HL-60 (cell line): ENCODE data around the gene TNFRSF9.

Source experiments
- DNase-seq, 2 experiments: peaks; one replicate each; pipeline ENCODE4 v3.0.0-alpha.2; 2010 to 2020; ENCODE audit warnings: low read depth in 1 of 2, low spot score in 1 of 2
- H3K27ac ChIP-seq: fragments of 250-450 bp; sonication (Bioruptor Pico); replicated peaks from 2 replicates; pipeline ENCODE4 v1.5.1; 2020; ENCODE audit warnings: mild to moderate bottlenecking, moderate library complexity
- H3K27me3 ChIP-seq: fragments of 250-450 bp; sonication (Bioruptor Pico); 2 replicates; pipeline ENCODE4 v1.5.1; 2021; ENCODE audit warnings: mild to moderate bottlenecking, moderate library complexity; ENCODE audit not compliant: insufficient read depth, poor library complexity, severe bottlenecking
- H3K4me3 ChIP-seq: replicated peaks from 2 replicates; pipeline ENCODE4 v1.5.1; 2011; ENCODE audit warnings: mild to moderate bottlenecking, control low read depth, low read length; ENCODE audit not compliant: insufficient read depth
- GABPA ChIP-seq: IDR thresholded peaks from 2 replicates; pipeline ENCODE4 v1.6.1; 2012; ENCODE audit warnings: low read depth
- POLR2AphosphoS5 ChIP-seq: IDR thresholded peaks from 2 replicates; pipeline ENCODE4 v1.6.1; 2012; ENCODE audit warnings: low read depth
- SPI1 ChIP-seq: IDR thresholded peaks from 2 replicates; pipeline ENCODE4 v1.6.1; 2012; ENCODE audit warnings: low read depth, mild to moderate bottlenecking, borderline replicate concordance
- TF ChIP-seq, protein P1 (sequence below): IDR thresholded peaks from 2 replicates; pipeline ENCODE4 v1.6.1; 2012; ENCODE audit warnings: low read depth; ENCODE audit not compliant: insufficient replicate concordance
- TF ChIP-seq, protein P2 (sequence below): IDR thresholded peaks from one replicate; pipeline ENCODE4 v1.5.1; 2011; ENCODE audit warnings: low read length, control low read depth, inconsistent platforms; ENCODE audit not compliant: insufficient read depth

The TNFRSF9 gene

GRCh38 chr1:7891804-7892203, 48.8 kb downstream of the TNFRSF9 start:
- TF ChIP-seq POLR2AphosphoS5 (no peak), SPI1 (no peak), GABPA (no peak)
- TF ChIP-seq, protein P1, sequence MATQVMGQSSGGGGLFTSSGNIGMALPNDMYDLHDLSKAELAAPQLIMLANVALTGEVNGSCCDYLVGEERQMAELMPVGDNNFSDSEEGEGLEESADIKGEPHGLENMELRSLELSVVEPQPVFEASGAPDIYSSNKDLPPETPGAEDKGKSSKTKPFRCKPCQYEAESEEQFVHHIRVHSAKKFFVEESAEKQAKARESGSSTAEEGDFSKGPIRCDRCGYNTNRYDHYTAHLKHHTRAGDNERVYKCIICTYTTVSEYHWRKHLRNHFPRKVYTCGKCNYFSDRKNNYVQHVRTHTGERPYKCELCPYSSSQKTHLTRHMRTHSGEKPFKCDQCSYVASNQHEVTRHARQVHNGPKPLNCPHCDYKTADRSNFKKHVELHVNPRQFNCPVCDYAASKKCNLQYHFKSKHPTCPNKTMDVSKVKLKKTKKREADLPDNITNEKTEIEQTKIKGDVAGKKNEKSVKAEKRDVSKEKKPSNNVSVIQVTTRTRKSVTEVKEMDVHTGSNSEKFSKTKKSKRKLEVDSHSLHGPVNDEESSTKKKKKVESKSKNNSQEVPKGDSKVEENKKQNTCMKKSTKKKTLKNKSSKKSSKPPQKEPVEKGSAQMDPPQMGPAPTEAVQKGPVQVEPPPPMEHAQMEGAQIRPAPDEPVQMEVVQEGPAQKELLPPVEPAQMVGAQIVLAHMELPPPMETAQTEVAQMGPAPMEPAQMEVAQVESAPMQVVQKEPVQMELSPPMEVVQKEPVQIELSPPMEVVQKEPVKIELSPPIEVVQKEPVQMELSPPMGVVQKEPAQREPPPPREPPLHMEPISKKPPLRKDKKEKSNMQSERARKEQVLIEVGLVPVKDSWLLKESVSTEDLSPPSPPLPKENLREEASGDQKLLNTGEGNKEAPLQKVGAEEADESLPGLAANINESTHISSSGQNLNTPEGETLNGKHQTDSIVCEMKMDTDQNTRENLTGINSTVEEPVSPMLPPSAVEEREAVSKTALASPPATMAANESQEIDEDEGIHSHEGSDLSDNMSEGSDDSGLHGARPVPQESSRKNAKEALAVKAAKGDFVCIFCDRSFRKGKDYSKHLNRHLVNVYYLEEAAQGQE, result no peak
- TF ChIP-seq, protein P2, sequence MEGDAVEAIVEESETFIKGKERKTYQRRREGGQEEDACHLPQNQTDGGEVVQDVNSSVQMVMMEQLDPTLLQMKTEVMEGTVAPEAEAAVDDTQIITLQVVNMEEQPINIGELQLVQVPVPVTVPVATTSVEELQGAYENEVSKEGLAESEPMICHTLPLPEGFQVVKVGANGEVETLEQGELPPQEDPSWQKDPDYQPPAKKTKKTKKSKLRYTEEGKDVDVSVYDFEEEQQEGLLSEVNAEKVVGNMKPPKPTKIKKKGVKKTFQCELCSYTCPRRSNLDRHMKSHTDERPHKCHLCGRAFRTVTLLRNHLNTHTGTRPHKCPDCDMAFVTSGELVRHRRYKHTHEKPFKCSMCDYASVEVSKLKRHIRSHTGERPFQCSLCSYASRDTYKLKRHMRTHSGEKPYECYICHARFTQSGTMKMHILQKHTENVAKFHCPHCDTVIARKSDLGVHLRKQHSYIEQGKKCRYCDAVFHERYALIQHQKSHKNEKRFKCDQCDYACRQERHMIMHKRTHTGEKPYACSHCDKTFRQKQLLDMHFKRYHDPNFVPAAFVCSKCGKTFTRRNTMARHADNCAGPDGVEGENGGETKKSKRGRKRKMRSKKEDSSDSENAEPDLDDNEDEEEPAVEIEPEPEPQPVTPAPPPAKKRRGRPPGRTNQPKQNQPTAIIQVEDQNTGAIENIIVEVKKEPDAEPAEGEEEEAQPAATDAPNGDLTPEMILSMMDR, result no peak
- Histone ChIP-seq H3K27me3 (no peaks in the 10 kb centered on the region), H3K27ac (no peak overlapping the region), H3K4me3 (no peak overlapping the region)
- DNase-seq, result no peak

DNA sequence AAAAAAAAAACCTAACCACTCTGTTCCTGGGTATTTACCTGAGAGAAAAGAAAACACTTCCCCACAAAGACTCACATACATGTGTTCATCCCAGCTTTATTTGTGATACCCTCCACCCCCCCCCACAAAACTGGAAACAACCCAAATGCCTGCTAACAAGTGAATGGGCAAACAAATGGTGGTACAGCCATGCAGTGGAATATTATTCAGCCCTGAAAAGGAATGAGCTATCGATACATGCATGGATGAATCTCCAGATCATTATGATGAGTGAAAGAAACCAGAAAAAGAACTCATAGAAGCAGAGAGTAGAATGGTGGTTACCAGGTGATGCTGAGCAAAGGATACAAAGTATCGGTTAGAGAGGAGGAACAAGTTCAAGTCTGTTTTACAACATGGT, 49.8 kb downstream of the TNFRSF9 start:
- no peak for DNase-seq
- Histone ChIP-seq H3K4me3 (no peak overlapping the region), H3K27ac (no peak overlapping the region), H3K27me3 (no peaks in the 10 kb centered on the region)
- no peak for TF ChIP-seq SPI1
- TF ChIP-seq, protein P2, result no peak
- no peak for TF ChIP-seq POLR2AphosphoS5
- TF ChIP-seq, protein P1, result no peak
- TF ChIP-seq GABPA, result no peak

- H3K4me3 ChIP-seq, result no peak overlapping the region
- no peaks in the 10 kb centered on the region for H3K27me3 ChIP-seq
- no peak for DNase-seq
- H3K27ac ChIP-seq, result no peak overlapping the region
- no peak for TF ChIP-seq SPI1
- TF ChIP-seq, protein P1, result no peak
- no peak for TF ChIP-seq POLR2AphosphoS5
- TF ChIP-seq, protein P2, result no peak
Measured at GRCh38 chr1:7888248-7889081, 52.2 kb downstream of the TNFRSF9 start.
